ENCODE data around the gene CLPTM1.

CLPTM1 gene

GRCh38 chr19:44948763-44949374, 6.3 kb upstream of the CLPTM1 start:
- H3K4me3 ChIP-seq (ENCODE audit: low read depth, low read length), result no peak overlapping the region
- TF ChIP-seq CTCF (conservative IDR thresholded peaks at IDR 0.05; ENCODE audit: low read depth, low read length), result no peak
- peak; percentile 33 for DNase-seq (ENCODE audit: low read depth)

DNA sequence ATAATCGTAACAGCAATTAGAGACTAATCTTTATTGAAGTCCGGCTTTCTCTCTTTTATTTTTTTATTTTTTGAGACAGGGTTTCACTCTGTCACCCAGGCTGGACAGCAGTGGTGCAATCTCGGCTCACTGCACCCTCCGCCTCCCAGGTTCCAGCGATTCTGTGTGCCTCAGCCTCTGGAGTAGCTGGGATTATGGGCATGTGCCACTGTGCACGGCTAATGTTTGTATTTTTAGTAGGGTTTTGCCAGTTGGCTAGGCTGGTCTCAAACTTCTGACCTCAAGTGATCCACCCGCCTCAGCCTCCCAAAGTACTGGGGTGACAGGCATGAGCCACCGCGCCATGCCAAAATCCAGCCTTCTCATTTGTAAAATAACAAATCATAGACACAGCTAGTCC, 5.6 kb upstream of the CLPTM1 start:
- no peak for DNase-seq (ENCODE audit: low read depth)
- TF ChIP-seq CTCF (conservative IDR thresholded peaks at IDR 0.05; ENCODE audit: low read depth, low read length), result no peak
- no peak overlapping the region for H3K4me3 ChIP-seq (ENCODE audit: low read depth, low read length)

GRCh38 chr19:44951179-44952159, 3.7 kb upstream of the CLPTM1 start:
- H3K4me3 ChIP-seq (ENCODE audit: low read depth, low read length), result peak overlapping the region; percentile 39
- TF ChIP-seq CTCF (conservative IDR thresholded peaks at IDR 0.05; ENCODE audit: low read depth, low read length), result peak; percentile 87
- DNase-seq (ENCODE audit: low read depth), result peak; percentile 90

GRCh38 chr19:44954278-44954648, 917 bp upstream of the CLPTM1 start:
- DNase-seq (ENCODE audit: low read depth), result no peak
- peak overlapping the region; percentile 93 for H3K4me3 ChIP-seq (ENCODE audit: low read depth, low read length)
- TF ChIP-seq CTCF (conservative IDR thresholded peaks at IDR 0.05; ENCODE audit: low read depth, low read length), result no peak

GRCh38 chr19:44955505-44956439, 592 bp downstream of the CLPTM1 start:
- no peak for TF ChIP-seq CTCF (conservative IDR thresholded peaks at IDR 0.05; ENCODE audit: low read depth, low read length)
- peak overlapping the region; percentile 96 for H3K4me3 ChIP-seq (ENCODE audit: low read depth, low read length)
- DNase-seq (ENCODE audit: low read depth), result no peak

DNA sequence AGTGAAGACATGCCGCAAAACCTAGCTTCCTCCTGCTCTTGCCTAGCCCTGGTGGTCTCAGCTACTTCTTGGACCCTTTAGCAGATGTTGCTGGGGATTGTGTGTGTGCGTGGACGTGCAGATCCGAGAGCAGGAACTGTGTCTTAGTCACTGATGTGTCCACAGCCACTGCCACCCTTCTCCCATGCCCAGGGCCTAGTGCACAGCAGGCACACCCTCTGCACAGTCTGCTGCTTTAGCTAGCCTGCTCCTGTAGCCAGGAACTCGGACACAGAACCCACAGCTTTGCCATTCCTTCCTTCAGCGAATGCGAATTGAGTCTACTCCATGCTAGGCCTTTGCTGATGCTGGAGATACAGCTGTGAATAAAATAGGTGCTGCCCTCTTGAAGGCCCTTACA, 2.3 kb downstream of the CLPTM1 start:
- TF ChIP-seq CTCF (conservative IDR thresholded peaks at IDR 0.05; ENCODE audit: low read depth, low read length), result no peak
- no peak for DNase-seq (ENCODE audit: low read depth)

More for the DNA sequence above, 2.3 kb downstream of the CLPTM1 start:
- H3K4me3 ChIP-seq (ENCODE audit: low read depth, low read length), result no peak overlapping the region

All from choroid plexus epithelial cell (primary cell).